Transverse colon (tissue), 1 donor: ENCODE data around the gene CLCA2.

Experiments used
- EP300 ChIP-seq: sonication (generic); formaldehyde crosslinking; IDR thresholded peaks from one replicate; pipeline ENCODE4 v1.6.1; 2017; ENCODE audit warnings: antibody characterized with exemption, low read depth
- POLR2A ChIP-seq: fragments of 450-650 bp; IDR thresholded peaks from one replicate; pipeline ENCODE4 v1.6.1; 2016; ENCODE audit warnings: antibody characterized with exemption, mild to moderate bottlenecking, moderate library complexity

DNA sequence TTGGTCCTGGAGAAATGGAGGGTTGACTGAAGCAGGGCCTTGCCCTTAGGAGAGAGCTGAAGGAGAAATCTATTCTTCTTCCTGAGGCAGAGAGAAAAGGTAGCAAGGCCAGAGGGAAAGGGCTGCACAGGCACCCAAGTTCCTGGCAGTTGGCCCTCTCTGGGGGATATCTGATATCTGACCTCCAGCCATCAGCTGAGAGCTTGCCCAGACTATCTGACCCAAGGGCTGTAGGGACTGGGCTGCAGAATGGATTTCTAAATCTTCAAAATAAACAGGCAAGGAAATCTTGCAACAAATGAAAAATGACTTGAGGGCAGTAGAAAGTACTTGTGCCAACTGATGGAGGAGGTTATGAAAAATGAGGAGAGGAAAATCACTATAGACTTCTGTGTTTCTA, 498 bp upstream of the CLCA2 start:
- TF ChIP-seq POLR2A (no peak), EP300 (no peak)
